HG02588 (cell line): ENCODE measurements around the gene MTR.
"Not testable (repeated sequence)": the region's sequence is repeated elsewhere in the genome, so short reads cannot be mapped to it uniquely, and the experiment has no call there.

Experiments
- ATAC-seq: cut with Tn5 transposase; IDR thresholded peaks from one replicate; pipeline ENCODE4 v1.9.1; 2021; ENCODE audit warnings: mild to moderate bottlenecking, moderate library complexity; ENCODE audit not compliant: unreplicated experiment

MTR gene

GRCh38 chr1:236895665-236896387 lies 100.7 kb downstream of the MTR start:
- ATAC-seq, result no peak

- no peak for ATAC-seq
Measured at GRCh38 chr1:236896716-236897115, 101.6 kb downstream of the MTR start.

DNA sequence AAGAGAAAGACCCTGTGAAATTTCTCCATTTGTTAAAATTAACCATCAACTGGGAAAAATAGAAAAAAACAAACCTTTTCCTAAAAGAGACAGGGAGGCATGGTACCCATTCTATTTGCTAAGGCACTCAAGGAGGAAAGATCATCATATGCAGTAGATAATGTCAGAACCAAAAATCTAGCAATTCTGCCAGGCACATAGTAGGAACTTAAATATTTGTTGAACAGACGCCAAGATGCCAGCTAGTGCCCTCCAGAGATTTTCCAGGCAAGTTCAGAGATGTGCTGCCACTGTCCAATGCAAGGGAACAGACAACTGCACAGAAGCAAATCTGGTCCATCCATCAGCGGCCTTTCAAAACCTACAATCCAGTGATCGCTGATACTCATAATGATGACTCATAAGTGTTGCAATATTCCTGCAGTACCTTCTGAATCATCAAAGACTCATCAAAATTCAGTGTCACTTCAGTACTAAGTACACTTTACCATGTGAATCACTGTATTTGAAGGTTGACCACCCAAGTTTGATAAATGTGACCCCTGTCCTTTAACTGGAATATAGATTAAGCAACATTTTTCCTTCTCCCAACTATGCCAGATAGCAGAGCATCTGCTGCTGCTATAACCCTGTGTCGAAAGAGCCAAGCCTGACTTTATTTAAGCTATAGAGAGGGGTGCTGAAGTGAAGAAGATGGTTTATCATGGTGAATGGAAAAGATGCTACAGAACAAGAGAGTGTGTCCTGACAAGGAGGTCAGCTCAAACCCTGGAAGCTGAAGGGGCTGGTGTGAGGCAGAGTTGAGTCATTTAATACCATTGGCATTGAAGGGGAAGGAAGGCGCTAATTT lies 110.0 kb downstream of the MTR start:
- ATAC-seq, result no peak

DNA sequence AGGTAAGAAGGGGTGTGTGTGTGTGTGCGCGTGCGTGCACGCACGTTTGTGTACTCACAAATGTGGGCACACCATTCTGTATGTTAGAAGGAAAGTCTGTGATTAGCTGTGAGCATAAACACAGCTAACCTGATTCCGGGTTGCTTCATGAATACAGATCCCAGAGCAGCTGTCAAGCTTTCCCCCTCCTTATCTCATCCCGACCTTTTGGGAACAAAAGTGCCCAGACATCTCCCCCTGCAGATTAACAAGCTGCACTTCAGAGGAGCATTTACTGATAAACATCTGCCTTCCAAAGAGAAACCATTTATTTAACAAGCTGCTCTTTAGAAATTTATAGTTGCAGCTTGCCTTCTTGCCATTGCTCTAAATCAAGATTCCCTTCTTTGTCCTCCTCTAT lies 112.1 kb downstream of the MTR start:
- ATAC-seq, result no peak

DNA sequence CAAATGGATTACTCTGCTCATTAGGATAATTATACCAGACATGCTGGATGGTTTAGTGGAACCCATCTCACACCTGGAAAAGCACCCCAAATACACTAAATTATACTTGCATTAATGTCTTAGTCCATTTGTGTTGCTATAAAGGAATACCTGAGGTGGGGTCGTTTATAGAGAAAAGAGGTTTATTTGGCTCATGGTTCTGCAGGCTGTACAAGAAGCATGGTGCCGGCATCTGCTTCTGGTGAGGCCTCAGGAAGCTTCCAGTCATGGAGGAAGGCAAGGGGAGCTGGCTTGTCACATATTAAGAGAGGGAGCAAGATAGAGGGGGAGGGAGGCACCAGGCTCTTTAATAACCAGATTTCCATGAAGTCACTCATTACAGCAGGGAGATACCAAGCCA lies 113.6 kb downstream of the MTR start:
- ATAC-seq, result no peak

DNA sequence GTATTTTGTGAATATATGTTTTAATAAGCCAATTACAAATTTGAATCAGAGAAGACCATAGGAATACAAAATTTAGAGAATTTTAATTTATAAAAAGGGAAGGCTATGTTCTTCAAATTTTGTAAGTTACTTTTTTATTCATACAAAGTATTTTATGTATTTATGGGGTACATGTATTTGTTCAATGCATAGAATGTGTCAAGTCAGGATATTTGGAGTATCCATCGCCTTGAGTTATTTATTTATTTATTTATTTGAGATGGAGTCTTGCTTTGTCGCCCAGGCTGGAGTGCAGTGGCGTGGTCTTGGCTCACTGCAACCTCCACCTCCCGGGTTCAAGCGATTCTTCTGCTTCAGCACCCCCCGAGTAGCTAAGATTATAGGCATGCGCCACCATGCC lies 116.0 kb downstream of the MTR start:
- ATAC-seq, result not testable (repeated sequence)

DNA sequence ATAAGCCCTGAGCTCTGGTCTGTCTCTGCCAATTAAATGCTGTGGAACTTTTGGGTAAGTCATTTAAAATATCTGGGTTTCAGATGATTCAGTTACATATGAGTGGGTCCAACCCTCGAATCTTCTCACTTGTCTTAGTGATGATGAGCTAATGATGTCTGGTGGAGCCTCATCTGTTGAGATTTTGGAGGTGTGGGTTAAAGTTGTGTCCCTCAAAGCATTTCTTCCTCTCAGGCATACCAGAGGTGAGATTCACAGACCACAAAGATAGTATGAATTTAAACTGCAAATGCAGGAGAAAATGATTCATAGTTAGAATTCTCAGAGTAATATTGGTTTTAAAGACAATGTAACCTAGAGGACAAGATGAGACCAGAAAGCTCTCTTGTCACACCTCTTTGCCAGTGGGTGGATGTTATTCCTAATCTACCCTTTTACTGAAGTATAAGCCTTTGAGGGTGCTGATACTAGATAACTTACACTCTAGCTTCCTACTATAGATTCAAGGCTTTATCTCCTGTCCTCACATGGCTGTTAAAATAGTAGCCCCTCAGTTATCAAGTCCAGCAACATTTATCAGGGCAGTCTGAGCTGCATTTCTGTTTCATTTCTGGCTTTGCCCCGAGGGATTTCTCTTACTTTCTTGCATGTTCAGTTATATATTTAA lies 118.4 kb downstream of the MTR start:
- ATAC-seq, result no peak

- ATAC-seq, result no peak
Measured at GRCh38 chr1:236914375-236914774, 119.3 kb downstream of the MTR start.

DNA sequence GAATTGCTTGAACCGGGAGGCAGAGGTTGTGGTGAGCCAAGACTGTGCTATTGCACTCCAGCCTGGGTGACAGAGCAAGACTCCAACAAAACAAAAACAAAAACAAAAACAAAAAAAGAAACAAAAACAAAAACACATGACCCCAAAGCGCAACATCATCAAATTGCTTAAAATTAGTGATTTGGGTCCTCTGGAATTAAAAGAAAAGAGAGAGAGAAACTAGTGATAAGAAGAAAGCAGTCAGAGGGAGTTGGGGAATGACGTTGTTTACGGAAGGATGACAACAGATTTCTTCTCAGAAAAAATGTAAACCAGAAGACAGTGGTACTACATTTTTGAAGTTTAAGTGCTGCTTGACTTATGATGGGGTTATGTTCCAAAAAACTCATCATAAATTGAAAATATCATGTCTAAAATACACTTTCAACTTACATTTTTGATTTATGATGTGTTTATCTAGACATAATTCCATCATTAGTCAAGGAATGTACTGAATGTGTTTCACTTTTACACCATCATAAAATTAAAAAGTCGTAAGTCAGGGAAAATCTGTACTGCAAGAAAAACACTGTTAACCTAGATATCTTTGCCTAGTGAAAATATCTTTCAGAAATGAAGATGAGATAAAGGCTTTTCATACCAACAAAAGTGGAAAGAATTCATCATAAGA lies 121.2 kb downstream of the MTR start:
- no peak for ATAC-seq

DNA sequence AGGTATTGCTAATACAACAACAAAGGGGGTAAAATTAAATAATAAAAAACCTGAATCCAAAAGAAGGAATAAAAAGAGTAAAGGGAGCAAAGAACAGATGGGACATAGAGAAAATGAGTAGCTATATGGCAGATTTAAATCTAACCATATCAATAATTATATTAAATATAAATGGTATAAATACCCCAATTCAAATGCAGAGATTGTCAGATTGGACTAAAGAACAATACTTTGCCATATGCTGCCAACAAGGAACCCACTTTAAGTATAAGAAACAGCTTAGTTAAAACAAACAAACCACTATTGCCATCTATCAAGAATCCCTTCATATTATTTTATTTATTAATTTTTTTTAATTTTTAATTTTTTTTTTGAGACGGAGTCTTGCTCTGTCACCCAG lies 122.4 kb downstream of the MTR start:
- ATAC-seq, result no peak

DNA sequence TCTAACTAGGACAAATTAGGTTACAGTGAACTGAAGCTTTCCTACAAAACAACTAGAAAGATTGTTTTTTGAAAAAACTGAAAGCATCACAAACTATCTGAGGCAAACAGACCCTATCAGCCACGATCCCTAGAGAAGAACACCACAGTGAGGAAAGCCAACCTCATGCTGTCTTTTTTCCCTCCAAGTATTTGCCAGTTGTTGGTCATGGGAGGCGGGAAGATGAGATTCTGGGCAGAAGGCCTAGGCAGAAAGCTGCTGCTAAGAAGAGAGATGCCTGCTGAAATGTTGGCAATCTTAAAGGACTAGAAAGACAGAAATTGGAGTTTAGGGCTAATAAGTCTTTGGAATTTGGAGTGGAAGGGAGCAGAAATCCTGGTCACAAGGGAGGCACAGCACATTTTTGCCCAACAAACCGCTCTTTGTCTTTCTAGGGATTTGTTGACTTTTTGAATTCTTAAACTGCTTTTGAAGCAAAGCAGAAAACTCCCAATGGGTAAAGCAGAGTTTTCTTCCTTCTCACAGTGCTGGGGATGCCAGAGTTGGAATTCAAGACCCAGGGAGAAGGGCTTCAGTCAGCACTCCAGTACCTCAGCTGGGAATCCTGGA lies 125.3 kb downstream of the MTR start:
- no peak for ATAC-seq

DNA sequence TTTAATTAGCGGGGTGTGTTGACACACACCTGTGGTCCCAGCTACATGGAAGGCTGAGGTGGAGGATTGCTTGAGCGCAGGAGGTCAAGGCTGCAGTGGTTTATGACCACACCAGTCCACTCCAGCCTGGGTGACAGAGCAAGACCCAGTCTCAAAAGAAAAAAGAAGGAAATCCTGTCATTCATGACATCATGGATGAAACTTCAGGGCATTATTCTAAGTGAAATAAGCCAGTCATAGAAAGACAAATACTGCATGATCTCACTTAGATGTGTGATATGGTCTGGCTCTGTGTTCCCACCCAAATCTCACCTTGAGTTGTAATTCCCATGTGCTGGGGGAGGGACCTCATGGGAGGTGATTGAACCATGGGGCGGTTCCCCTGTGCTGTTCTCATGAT lies 126.5 kb downstream of the MTR start:
- ATAC-seq, result no peak

- no peak for ATAC-seq
Measured at GRCh38 chr1:236922190-236922589, 127.1 kb downstream of the MTR start.

DNA sequence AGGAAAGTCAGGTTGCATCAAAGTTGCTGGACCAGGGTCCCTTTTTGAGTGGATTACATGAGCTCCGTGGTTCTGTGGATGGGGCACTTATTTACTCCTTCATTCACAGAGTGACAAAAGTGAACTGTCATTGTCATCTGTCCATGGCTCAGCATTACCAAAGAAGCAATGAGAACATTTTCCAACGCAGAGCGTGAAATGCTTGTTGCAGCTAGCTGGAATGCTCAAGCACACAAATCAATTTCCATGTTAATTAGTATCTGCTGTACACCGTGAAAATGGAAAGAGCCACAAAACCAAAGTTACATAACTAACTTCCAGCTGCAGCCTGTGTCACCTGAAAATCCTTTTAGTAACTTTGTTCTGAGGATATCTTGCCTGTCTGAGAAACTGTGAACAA lies 130.3 kb downstream of the MTR start:
- ATAC-seq, result no peak

GRCh38 chr1:236930503-236930902 lies 135.4 kb downstream of the MTR start:
- no peak for ATAC-seq

- ATAC-seq, result no peak
Measured at GRCh38 chr1:236938760-236939159, 143.7 kb downstream of the MTR start.

DNA sequence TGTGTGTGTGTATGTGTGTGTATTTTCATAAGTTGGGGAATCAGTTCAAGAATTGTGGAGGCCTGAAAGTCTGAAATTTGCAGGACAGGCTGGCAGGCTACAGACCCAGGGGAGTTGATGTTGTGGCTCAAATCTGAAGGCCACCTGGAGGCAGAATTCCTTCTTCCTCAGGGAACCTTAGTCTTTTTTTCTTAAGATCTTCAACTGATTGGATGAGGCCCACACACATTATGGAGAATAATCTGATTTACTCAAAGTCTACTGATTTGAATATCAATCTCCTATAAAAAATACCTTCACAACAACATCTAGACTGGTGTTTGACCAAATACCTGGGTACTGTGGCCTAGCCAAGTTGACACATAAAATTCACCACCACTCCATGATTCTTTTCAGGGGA lies 147.3 kb downstream of the MTR start:
- no peak for ATAC-seq

GRCh38 chr1:236944556-236944955 lies 149.5 kb downstream of the MTR start:
- ATAC-seq, result no peak

DNA sequence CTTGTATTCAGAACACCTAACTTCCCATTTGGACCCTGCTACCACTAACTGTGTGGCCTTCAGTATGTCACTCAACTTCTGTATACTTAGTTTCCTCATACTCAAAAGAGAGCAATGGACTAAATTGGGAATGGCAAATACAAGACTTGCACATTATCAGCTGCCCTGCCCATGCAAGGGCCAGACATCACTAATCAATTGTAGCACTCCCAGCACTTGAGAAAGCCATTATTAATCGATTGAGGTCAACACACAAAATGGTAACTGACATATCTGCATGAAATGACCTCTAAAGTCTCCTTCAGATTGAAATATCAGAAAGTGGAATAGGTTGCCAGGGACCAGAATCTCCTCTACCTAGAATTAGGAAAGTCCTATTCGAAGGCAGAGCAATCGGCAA lies 149.9 kb downstream of the MTR start:
- ATAC-seq, result no peak

GRCh38 chr1:236947794-236948193 lies 152.7 kb downstream of the MTR start:
- no peak for ATAC-seq

DNA sequence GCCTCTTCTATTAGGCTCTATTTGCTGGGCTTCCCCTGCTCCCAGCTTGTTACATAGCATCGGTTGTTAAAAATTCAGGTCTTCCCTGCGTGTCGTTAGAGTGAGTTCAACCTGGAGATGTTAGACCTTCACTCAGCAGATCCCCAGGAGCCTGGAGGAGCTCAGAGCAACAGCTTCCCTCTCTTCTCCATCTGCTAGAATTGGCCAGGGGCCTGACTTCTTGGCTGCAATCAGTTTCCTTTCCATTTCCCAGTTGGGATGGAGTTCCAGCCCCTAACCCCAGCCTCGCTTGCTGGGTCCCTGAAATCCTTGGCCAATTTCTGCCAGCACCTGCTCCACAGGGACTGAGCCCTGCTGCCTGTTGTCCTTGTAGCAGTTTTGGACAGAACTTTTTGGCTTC lies 153.3 kb downstream of the MTR start:
- no peak for ATAC-seq
